ENCODE results near the gene ABCD1. TPM values are rescaled to one million over a fixed set of nuclear protein-coding genes. Genes with fewer than 3 reads are reported as not detected.
A peak's percentile ranks its signal among the peaks of the same experiment; 100 is the strongest.
"Not testable (repeated sequence)": the region's sequence is repeated elsewhere in the genome, so short reads cannot be mapped to it uniquely, and the experiment has no call there.

ABCD1 gene
- polyA plus RNA-seq, 1 experiment = 9.2 TPM

DNA sequence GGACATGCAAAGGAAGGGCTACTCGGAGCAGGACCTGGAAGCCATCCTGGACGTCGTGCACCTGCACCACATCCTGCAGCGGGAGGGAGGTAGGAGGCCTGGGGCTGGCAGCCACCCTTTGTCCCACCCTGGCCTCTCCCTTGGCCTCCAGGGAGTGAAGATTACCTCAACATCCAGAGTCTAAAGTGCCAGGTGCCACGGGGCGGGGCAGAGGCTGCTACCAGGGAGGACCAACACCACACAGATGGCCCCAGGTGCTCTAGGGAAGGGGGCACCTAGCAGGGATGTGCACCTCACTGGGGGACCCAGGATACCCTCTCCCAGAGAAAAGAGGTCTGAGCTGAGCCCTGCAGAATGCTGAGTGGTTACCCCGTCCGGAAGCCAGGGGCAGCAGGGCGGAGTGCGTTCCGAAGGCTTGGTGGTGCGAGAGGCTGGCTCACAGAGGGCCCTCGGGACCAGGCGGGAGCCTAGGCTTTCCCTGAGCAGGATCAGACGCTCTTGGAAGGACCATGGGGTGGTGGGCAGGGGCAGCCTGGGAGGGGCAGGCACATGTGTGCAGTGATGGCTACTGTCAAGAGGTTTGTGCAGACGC is 16.1 kb downstream of the ABCD1 start:
- POLR2A ChIA-PET = no interaction called here
- H3K4me3 ChIP-seq (ENCODE audit: low read depth, low read length) = no peak overlapping the region
- H3K27me3 ChIP-seq (ENCODE audit: control insufficient read depth, insufficient read depth, low read length) = no peaks in the 10 kb centered on the region
- no peak for DNase-seq (ENCODE audit: low read depth)
- CTCF ChIA-PET = no interaction called here
- TF ChIP-seq CTCF (IDR thresholded peaks at IDR 0.05; ENCODE audit: insufficient read depth, low read depth, low read length) = no peak
- H3K36me3 ChIP-seq (ENCODE audit: control insufficient read depth, insufficient read depth, low read length) = no peaks in the 10 kb centered on the region

GRCh38 chrX:153741446-153741845 is 16.8 kb downstream of the ABCD1 start:
- H3K36me3 ChIP-seq (ENCODE audit: control insufficient read depth, insufficient read depth, low read length) = no peaks in the 10 kb centered on the region
- DNase-seq (ENCODE audit: low read depth) = no peak
- ChIA-PET CTCF (no interaction called here), POLR2A (no interaction called here)
- no peaks in the 10 kb centered on the region for H3K27me3 ChIP-seq (ENCODE audit: control insufficient read depth, insufficient read depth, low read length)
- TF ChIP-seq CTCF (IDR thresholded peaks at IDR 0.05; ENCODE audit: insufficient read depth, low read depth, low read length) = no peak
- H3K4me3 ChIP-seq (ENCODE audit: low read depth, low read length) = no peak overlapping the region

DNA sequence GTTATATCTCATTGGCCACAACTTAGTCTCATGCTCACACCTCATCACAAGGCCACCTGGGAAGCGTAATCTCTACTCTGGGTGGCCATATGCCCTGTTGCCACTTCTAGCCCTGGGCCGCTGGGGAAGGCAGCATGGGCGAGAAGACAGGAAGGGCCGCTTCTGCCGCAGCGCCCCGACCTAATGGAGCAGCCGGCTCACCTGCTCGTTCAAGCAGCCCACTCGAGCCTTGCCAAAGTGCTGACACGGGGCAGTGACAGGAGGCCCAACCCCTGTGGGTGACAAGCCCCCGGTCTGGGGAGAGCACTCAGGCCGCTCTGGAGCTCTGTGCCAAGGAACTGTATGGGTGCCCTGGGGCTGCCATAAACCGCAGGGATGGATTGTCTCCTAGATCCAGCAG is 17.5 kb downstream of the ABCD1 start:
- DNase-seq (ENCODE audit: low read depth); POLR2A ChIA-PET; H3K4me3 ChIP-seq (ENCODE audit: low read depth, low read length); H3K27me3 ChIP-seq (ENCODE audit: control insufficient read depth, insufficient read depth, low read length); CTCF ChIA-PET; H3K36me3 ChIP-seq (ENCODE audit: control insufficient read depth, insufficient read depth, low read length): not testable (repeated sequence)

- CTCF ChIA-PET; DNase-seq (ENCODE audit: low read depth); H3K36me3 ChIP-seq (ENCODE audit: control insufficient read depth, insufficient read depth, low read length); H3K27me3 ChIP-seq (ENCODE audit: control insufficient read depth, insufficient read depth, low read length); POLR2A ChIA-PET; H3K4me3 ChIP-seq (ENCODE audit: low read depth, low read length): not testable (repeated sequence)
These were observed 18.3 kb downstream of the ABCD1 start for GRCh38 chrX:153742796-153743467.

DNA sequence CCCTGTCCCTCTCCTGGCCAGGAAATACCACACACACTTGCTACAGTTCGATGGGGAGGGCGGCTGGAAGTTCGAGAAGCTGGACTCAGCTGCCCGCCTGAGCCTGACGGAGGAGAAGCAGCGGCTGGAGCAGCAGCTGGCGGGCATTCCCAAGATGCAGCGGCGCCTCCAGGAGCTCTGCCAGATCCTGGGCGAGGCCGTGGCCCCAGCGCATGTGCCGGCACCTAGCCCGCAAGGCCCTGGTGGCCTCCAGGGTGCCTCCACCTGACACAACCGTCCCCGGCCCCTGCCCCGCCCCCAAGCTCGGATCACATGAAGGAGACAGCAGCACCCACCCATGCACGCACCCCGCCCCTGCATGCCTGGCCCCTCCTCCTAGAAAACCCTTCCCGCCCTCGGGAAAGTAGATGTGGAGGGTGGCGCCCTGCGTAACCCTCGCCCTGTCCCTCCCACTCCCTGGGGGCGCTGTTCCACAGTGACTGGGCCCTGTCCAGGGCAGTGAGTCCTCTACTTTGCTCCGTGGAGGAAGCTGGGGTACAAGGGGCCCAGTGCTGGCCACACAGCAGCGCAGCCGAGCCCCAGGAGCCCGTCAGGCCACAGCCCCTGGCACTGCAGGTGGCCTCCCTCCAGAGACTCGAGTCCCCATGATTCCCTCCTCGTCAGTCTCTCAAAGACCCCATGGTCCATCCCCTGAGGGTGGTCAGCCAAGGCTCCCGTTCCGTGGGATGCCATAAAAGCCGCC is 19.0 kb downstream of the ABCD1 start:
- DNase-seq (ENCODE audit: low read depth); H3K27me3 ChIP-seq (ENCODE audit: control insufficient read depth, insufficient read depth, low read length); POLR2A ChIA-PET; H3K4me3 ChIP-seq (ENCODE audit: low read depth, low read length); H3K36me3 ChIP-seq (ENCODE audit: control insufficient read depth, insufficient read depth, low read length): not testable (repeated sequence)
- CTCF ChIA-PET = interaction anchor here (0.7 to 1.3 kb wide), 2 partner anchors 11 to 17 kb away, joined by 3 read pairs; no protein-coding TSS in a partner anchor

- no peaks in the 10 kb centered on the region for H3K27me3 ChIP-seq (ENCODE audit: control insufficient read depth, insufficient read depth, low read length)
- TF ChIP-seq CTCF (IDR thresholded peaks at IDR 0.05; ENCODE audit: insufficient read depth, low read depth, low read length) = peak; percentile 25; the same call in 1 of the 2 replicates
- DNase-seq (ENCODE audit: low read depth) = no peak
- no peak overlapping the region for H3K4me3 ChIP-seq (ENCODE audit: low read depth, low read length)
- no peaks in the 10 kb centered on the region for H3K36me3 ChIP-seq (ENCODE audit: control insufficient read depth, insufficient read depth, low read length)
- POLR2A ChIA-PET = no interaction called here
- CTCF ChIA-PET = interaction anchor here (0.7 to 1.3 kb wide), 2 partner anchors 10 to 18 kb away, joined by 3 read pairs; no protein-coding TSS in a partner anchor
These were observed 19.8 kb downstream of the ABCD1 start for GRCh38 chrX:153744210-153745066.

DNA sequence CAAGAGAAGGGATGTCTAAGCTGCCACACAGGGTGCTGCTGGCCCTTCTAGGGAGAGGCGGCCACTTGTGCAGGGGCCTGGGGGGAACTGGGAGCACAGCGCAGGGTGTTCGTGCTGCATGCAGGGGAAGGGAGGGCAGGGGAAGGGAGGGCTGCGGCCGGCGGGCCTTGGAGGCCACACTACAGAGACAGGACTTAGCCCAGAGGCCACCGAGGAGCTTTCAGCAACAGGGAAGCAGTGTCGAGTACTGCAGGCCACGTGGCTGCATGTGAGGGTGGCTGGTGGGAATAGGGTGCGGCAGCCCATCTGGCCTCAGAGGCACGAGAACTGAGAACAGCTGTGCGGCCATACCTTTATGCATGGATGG is 20.4 kb downstream of the ABCD1 start:
- CTCF ChIA-PET = interaction anchor here (1.3 kb wide), 1 partner anchor 18 kb away, joined by 3 read pairs; no protein-coding TSS in a partner anchor
- H3K27me3 ChIP-seq (ENCODE audit: control insufficient read depth, insufficient read depth, low read length); H3K4me3 ChIP-seq (ENCODE audit: low read depth, low read length); POLR2A ChIA-PET; DNase-seq (ENCODE audit: low read depth); H3K36me3 ChIP-seq (ENCODE audit: control insufficient read depth, insufficient read depth, low read length): not testable (repeated sequence)
